Subcutaneous abdominal adipose tissue (tissue), 5 donors: ENCODE measurements around the gene ANAPC5.

Experiments
- H3K27ac ChIP-seq: one replicate; pipeline ENCODE4 v1.7.0; 2013; ENCODE audit warnings: low read depth, mild to moderate bottlenecking, inconsistent platforms, low read length, moderate library complexity
- H3K27me3 ChIP-seq, 5 donors: one replicate each; pipeline ENCODE4 v1.7.0; 2013; ENCODE audit warnings: low read length in 5 of 5, inconsistent platforms in 1 of 5; ENCODE audit not compliant: control insufficient read depth in 5 of 5, insufficient read depth in 4 of 5
- H3K36me3 ChIP-seq, 5 donors: one replicate each; pipeline ENCODE4 v1.7.0; 2013; ENCODE audit warnings: low read length in 5 of 5; ENCODE audit not compliant: control insufficient read depth in 5 of 5, insufficient read depth in 5 of 5
- H3K4me1 ChIP-seq, 5 donors: one replicate each; pipeline ENCODE4 v1.7.0; 2013; ENCODE audit warnings: low read length in 5 of 5, mild to moderate bottlenecking in 3 of 5, moderate library complexity in 1 of 5; ENCODE audit not compliant: control insufficient read depth in 5 of 5, insufficient read depth in 5 of 5
- H3K4me3 ChIP-seq, 5 donors: one replicate each; pipeline ENCODE4 v1.7.0; 2013; ENCODE audit warnings: low read length in 5 of 5, low read depth in 1 of 5
- H3K9ac ChIP-seq, 5 donors: one replicate each; pipeline ENCODE4 v1.7.0; 2013; ENCODE audit warnings: low read length in 5 of 5, mild to moderate bottlenecking in 4 of 5, moderate library complexity in 3 of 5
- H3K9me3 ChIP-seq, 5 donors: one replicate each; pipeline ENCODE4 v1.7.0; 2013; ENCODE audit warnings: low read length in 5 of 5; ENCODE audit not compliant: control insufficient read depth in 5 of 5
- donor health status: healthy.
- donor health status: healthy.
- donor health status: healthy.
- donor health status: healthy.
- donor health status: healthy.

The ANAPC5 gene, protein sequence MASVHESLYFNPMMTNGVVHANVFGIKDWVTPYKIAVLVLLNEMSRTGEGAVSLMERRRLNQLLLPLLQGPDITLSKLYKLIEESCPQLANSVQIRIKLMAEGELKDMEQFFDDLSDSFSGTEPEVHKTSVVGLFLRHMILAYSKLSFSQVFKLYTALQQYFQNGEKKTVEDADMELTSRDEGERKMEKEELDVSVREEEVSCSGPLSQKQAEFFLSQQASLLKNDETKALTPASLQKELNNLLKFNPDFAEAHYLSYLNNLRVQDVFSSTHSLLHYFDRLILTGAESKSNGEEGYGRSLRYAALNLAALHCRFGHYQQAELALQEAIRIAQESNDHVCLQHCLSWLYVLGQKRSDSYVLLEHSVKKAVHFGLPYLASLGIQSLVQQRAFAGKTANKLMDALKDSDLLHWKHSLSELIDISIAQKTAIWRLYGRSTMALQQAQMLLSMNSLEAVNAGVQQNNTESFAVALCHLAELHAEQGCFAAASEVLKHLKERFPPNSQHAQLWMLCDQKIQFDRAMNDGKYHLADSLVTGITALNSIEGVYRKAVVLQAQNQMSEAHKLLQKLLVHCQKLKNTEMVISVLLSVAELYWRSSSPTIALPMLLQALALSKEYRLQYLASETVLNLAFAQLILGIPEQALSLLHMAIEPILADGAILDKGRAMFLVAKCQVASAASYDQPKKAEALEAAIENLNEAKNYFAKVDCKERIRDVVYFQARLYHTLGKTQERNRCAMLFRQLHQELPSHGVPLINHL

DNA sequence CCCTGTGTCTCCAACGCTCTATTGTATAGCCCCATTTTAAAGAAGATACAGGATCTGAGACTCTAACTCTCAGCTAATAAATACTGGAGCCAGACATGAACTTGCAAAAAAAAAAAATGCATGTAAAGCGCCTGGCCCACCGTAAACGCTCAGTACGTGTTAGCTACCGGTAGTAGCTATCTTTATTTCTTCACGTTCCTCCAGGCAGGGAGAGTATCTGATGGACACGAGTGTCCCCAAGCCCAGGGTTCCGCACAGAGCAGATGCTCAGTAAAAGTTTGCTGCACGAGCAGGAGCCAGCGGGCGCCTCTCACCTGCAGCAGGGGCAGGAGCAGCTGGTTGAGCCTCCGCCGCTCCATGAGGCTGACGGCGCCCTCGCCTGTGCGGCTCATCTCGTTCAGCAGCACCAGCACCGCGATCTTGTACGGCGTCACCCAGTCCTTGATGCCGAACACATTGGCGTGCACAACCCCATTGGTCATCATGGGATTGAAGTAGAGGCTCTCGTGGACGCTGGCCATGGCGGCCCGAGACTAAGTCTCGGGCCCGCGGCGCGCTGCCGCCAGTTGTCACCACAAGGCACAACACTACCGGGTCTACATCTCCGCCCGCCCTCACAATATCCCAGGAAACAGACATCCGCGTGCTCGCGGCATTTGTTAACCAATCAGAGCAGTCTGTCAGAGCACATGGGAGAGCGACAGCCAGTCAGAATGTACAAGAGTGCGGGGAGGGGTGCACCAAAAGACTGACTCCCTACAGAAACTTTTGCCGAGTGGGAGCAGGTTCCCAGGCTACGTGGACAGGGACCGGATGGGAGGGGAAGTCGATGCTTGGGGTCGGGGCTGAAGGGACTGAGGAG, at the start of gene ANAPC5:
TSS of gene ANAPC5 (minus strand) at position 592 of the 862 bp plus-strand sequence. CDS start at position 521, 71 bp downstream.
- Histone ChIP-seq H3K4me1 (peaks cover 2 to 25% (median 22%) of the 10 kb centered on the region in 5 donors), H3K9ac (peak within 1 kb of the TSS; percentile 69 to 98 (median 84))

GRCh38 chr12:121400332-121401139, 48.3 kb upstream of the ANAPC5 start:
- H3K4me3 ChIP-seq: peak overlapping the region; percentile 81 to 97 (median 95)
- H3K9me3 ChIP-seq: no peaks in the 10 kb centered on the region
- H3K9ac ChIP-seq: peak overlapping the region in 4 of 5 donors; percentile 84 to 96 (median 93)
- peaks cover 3 to 8% (median 5%) of the 10 kb centered on the region in 5 donors for H3K36me3 ChIP-seq
- H3K27ac ChIP-seq: peak overlapping the region; percentile 70
- peaks cover 0 to 25% (median 24%) of the 10 kb centered on the region in 5 donors for H3K4me1 ChIP-seq
- no peaks in the 10 kb centered on the region for H3K27me3 ChIP-seq

More for the DNA sequence above, at the start of gene ANAPC5:
- peak within 1 kb of the TSS; percentile 83 to 100 (median 99) for H3K4me3 ChIP-seq
- H3K36me3 ChIP-seq: peaks cover 0 to 6% (median 0%) of the 10 kb centered on the region in 5 donors
- no peaks in the 10 kb centered on the region for H3K9me3 ChIP-seq
- peaks cover 0 to 2% (median 0%) of the 10 kb centered on the region in 5 donors for H3K27me3 ChIP-seq
- H3K27ac ChIP-seq: peak within 1 kb of the TSS; percentile 53

DNA sequence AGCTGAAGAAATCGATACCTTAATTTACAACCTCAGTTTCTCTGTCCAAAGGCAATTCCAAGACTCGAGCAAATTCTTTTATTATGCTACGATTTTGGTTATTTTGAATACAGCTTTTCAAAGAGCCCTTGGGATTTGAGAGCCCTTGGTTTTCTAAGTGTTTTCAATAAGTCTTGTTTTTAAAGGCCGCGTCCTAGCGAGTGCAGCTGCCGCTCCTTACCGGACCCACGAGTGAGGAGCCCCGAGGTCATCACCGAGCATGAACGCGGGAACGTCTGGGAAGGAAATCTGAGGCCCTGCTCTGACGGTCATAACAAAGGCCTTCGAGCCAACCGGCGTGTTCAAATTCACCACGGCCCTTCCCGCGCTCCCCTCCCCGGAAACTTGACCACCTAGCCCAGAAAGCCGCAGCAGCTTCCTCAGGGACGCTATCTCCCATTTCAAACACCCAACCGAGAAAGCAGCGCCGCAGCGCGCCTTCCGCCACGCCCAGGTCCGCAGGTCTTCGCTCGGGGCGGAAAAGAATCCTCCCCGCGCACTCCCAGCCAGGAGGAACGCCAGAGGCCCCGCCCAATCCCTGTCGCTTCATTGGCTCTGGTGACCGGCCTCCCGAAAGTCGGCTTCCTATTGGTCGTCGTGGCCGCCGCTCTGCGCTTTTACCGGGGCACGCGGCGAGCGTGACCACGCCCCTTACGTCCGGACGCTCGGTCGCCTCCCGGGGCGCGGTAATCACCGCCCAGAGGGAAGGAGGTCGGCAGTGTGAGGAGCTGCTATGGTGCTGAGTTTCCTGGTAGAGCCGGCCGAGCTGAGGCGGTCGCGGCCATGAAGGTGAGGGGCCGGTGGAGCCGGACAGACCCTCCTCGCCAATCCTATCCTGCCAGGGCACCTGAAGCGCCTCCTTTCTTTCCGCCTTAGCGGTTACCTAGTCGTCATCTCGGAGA, 47.5 kb upstream of the ANAPC5 start, which contains the start of gene RNF34:
TSS of gene RNF34 (plus strand) at position 728 of the 941 bp plus-strand sequence. CDS start at position 823, 95 bp downstream.
- H3K27ac ChIP-seq: peak within 1 kb of the TSS; percentile 72
- no peaks in the 10 kb centered on the region for H3K27me3 ChIP-seq
- H3K36me3 ChIP-seq: peaks cover 0 to 3% (median 0%) of the 10 kb centered on the region in 5 donors
- H3K4me3 ChIP-seq: peak within 1 kb of the TSS; percentile 92 to 97 (median 95)
- peak within 1 kb of the TSS; percentile 68 to 96 (median 93) for H3K9ac ChIP-seq
- H3K9me3 ChIP-seq: no peaks in the 10 kb centered on the region
- H3K4me1 ChIP-seq: peaks cover 0 to 25% (median 24%) of the 10 kb centered on the region in 5 donors

- H3K4me3 ChIP-seq: no peak overlapping the region
- H3K27me3 ChIP-seq: no peaks in the 10 kb centered on the region
- H3K4me1 ChIP-seq: peaks cover 0 to 25% (median 24%) of the 10 kb centered on the region in 5 donors
- H3K9me3 ChIP-seq: no peaks in the 10 kb centered on the region
- H3K9ac ChIP-seq: no peak overlapping the region
- H3K27ac ChIP-seq: no peak overlapping the region
- no peaks in the 10 kb centered on the region for H3K36me3 ChIP-seq
These were observed 46.1 kb upstream of the ANAPC5 start for GRCh38 chr12:121398355-121398754.

GRCh38 chr12:121397521-121397920, 45.3 kb upstream of the ANAPC5 start:
- Histone ChIP-seq H3K4me3 (no peak overlapping the region), H3K9me3 (no peaks in the 10 kb centered on the region), H3K4me1 (peaks cover 0 to 25% (median 24%) of the 10 kb centered on the region in 5 donors), H3K27me3 (no peaks in the 10 kb centered on the region), H3K36me3 (no peaks in the 10 kb centered on the region), H3K9ac (no peak overlapping the region), H3K27ac (no peak overlapping the region)

- Histone ChIP-seq H3K4me3 (peak overlapping the region in 1 of 5 donors; percentile 27), H3K27ac (no peak overlapping the region), H3K9ac (no peak overlapping the region), H3K36me3 (no peaks in the 10 kb centered on the region), H3K27me3 (no peaks in the 10 kb centered on the region), H3K4me1 (peaks cover 0 to 6% (median 0%) of the 10 kb centered on the region in 5 donors), H3K9me3 (no peaks in the 10 kb centered on the region)
These were observed 40.1 kb upstream of the ANAPC5 start for GRCh38 chr12:121392325-121392716.

DNA sequence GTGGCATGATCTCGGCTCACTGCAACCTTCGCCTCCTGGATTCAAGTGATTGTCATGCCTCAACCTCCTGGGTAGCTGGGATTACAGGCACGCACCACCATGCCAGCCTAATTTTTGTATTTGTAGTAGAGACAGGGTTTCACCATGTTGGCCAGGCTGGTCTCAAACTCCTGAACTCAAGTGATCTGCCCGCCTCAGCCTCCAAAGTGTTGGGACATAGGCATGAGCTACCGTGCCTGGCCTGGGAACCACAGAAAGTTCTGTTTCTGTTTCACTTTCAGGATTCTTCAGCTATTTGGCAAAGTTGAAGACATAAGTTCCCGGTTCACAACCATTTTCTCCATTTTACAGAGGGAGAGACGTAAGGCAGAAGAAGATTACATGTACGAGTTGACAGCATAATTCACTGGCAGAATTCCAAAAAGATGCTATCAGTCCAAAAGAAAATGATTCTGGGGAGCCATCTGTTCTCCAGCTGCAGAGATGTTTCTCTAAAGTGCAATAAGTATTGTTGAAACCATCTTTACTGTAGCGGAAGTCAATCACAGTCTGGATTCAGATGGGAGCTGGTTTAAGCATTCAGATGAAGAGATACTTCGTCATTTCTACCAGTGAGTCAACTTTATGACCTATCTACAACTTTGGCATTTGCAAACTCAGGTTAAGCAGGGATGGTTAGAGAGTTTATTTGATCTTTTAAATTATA, 39.6 kb upstream of the ANAPC5 start:
- Histone ChIP-seq H3K4me3 (peak overlapping the region in 4 of 5 donors; percentile 27 to 52 (median 45)), H3K9ac (peak overlapping the region in 1 of 5 donors; percentile 53), H3K27ac (no peak overlapping the region)

GRCh38 chr12:121390856-121391255, 38.6 kb upstream of the ANAPC5 start:
- Histone ChIP-seq H3K27ac (no peak overlapping the region), H3K36me3 (no peaks in the 10 kb centered on the region), H3K9me3 (no peaks in the 10 kb centered on the region), H3K9ac (no peak overlapping the region), H3K27me3 (no peaks in the 10 kb centered on the region), H3K4me3 (no peak overlapping the region), H3K4me1 (peaks cover 0 to 6% (median 0%) of the 10 kb centered on the region in 5 donors)

More for the DNA sequence above, 39.6 kb upstream of the ANAPC5 start:
- peaks cover 0 to 6% (median 0%) of the 10 kb centered on the region in 5 donors for H3K4me1 ChIP-seq
- no peaks in the 10 kb centered on the region for H3K27me3 ChIP-seq
- no peaks in the 10 kb centered on the region for H3K36me3 ChIP-seq
- H3K9me3 ChIP-seq: no peaks in the 10 kb centered on the region
